Cardiac atrium fibroblast (primary cell): ENCODE results near the gene FOXN4. TPM values are rescaled to one million over a fixed set of nuclear protein-coding genes. Genes with fewer than 3 reads are reported as not detected.

Source experiments
- total RNA-seq: library from RNA; depleted of rRNA; stranded (reverse); fragments of >200 nt; gene quantifications from 2 replicates; pipeline ENCODE4 v1.2.3, GENCODE V29; 2015

FOXN4 gene
- not detected in 2 replicates for total RNA-seq

GRCh38 chr12:109308534-109309380, at the start of gene FOXN4:
Gene FOXN4 (minus strand): TSS chr12:109309284. CDS start chr12:109308321, 963 bp downstream.

GRCh38 chr12:109347589-109347988, 38.5 kb upstream of the FOXN4 start, which contains the start of gene MYO1H:
Gene MYO1H (plus strand): TSS chr12:109347900. CDS start chr12:109347961, 61 bp downstream.

Other genes with a start within 250 kb of the FOXN4 start
- gene ALKBH2, start 215.8 kb downstream of the FOXN4 start, total RNA-seq: 11.4 and 12.3 TPM in 2 replicates
- 8.4 and 9.9 TPM in 2 replicates for gene UNG, start 211.7 kb downstream of the FOXN4 start, total RNA-seq
- gene ACACB, start 192.7 kb downstream of the FOXN4 start, total RNA-seq: 0.90 and 0.97 TPM in 2 replicates
- gene MYO1H, start 38.6 kb upstream of the FOXN4 start, total RNA-seq: not detected in 2 replicates
- 30.5 and 36.6 TPM in 2 replicates for gene KCTD10, start 168.0 kb upstream of the FOXN4 start, total RNA-seq
- gene UBE3B, start 168.3 kb upstream of the FOXN4 start, total RNA-seq: 36.5 and 53.6 TPM in 2 replicates